Liver (tissue), 3 donors: ENCODE results near the gene SLIT2.

Experiments
- GABPA ChIP-seq, 2 donors: IDR thresholded peaks in 1 of 2; conservative IDR thresholded peaks in 1 of 2; 2 replicates each; pipeline ENCODE4 v1.6.1; 2016; ENCODE audit warnings: antibody characterized with exemption in 2 of 2, mild to moderate bottlenecking in 1 of 2, moderate library complexity in 1 of 2
- HNF4G ChIP-seq: IDR thresholded peaks from 2 replicates; pipeline ENCODE4 v1.6.1; 2016; ENCODE audit warnings: antibody characterized with exemption
- RAD21 ChIP-seq, 2 donors: IDR thresholded peaks; 2 replicates each; pipeline ENCODE4 v1.6.1; 2016; ENCODE audit warnings: antibody characterized with exemption in 2 of 2, mild to moderate bottlenecking in 2 of 2
- RXRA ChIP-seq, 2 donors: IDR thresholded peaks; 2 replicates each; pipeline ENCODE4 v1.6.1; 2017 to 2018; ENCODE audit warnings: antibody characterized with exemption in 2 of 2, mild to moderate bottlenecking in 1 of 2
- TF ChIP-seq, protein P1 (sequence below): fragments of 150-350 bp; IDR thresholded peaks from 2 replicates; pipeline ENCODE4 v1.5.1; 2017; ENCODE audit warnings: improper control_type of control experiment, low read depth, low read length; ENCODE audit not compliant: missing input control
- TF ChIP-seq, protein P2 (sequence below): IDR thresholded peaks from 2 replicates; pipeline ENCODE4 v1.6.1; 2016; ENCODE audit warnings: antibody characterized with exemption
- TF ChIP-seq, protein P3 (sequence below): IDR thresholded peaks from 2 replicates; pipeline ENCODE4 v1.6.1; 2016; ENCODE audit warnings: antibody characterized with exemption
- donor health status: healthy.
- donor health status: healthy.

DNA sequence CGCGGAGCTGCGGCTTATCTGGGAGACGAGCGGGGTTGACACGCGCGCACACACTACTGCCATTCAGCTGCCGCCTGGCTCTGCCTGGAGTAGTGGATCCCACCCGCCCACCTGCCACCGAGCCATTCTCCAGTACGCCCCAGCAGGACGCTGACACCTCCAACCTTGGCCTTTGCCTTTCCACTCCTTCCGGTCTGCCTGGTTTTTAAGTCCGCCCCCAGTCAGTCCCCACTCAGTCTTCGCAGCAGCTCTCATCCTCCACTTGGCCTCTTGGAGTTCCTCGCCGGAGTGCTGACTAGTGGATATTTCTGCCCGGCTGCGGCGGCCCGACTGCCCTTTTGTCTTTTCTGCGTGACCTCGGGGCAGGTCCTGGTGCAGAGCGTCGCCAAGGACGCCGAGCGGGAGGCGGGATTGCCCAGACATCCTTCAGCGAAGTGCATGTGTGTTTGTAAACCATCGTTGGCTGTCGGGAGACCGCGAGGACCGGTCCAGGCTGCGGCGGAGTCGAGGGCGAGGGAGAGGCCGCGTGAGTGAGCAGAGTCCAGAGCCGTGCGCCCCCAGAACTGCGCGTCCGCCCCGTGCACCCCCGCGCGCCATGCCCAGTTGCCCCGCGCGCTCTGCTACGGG, 1.1 kb downstream of the SLIT2 start:
- TF ChIP-seq, protein P1, sequence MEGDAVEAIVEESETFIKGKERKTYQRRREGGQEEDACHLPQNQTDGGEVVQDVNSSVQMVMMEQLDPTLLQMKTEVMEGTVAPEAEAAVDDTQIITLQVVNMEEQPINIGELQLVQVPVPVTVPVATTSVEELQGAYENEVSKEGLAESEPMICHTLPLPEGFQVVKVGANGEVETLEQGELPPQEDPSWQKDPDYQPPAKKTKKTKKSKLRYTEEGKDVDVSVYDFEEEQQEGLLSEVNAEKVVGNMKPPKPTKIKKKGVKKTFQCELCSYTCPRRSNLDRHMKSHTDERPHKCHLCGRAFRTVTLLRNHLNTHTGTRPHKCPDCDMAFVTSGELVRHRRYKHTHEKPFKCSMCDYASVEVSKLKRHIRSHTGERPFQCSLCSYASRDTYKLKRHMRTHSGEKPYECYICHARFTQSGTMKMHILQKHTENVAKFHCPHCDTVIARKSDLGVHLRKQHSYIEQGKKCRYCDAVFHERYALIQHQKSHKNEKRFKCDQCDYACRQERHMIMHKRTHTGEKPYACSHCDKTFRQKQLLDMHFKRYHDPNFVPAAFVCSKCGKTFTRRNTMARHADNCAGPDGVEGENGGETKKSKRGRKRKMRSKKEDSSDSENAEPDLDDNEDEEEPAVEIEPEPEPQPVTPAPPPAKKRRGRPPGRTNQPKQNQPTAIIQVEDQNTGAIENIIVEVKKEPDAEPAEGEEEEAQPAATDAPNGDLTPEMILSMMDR: no peak
- TF ChIP-seq GABPA (IDR thresholded peaks at IDR 0.05 in 1 of 2, conservative IDR thresholded peaks at IDR 0.05 in 1 of 2) (no peak), RAD21 (IDR thresholded peaks at IDR 0.05) (no peak), RXRA (IDR thresholded peaks at IDR 0.05) (no peak), HNF4G (no peak)
- TF ChIP-seq, protein P2, sequence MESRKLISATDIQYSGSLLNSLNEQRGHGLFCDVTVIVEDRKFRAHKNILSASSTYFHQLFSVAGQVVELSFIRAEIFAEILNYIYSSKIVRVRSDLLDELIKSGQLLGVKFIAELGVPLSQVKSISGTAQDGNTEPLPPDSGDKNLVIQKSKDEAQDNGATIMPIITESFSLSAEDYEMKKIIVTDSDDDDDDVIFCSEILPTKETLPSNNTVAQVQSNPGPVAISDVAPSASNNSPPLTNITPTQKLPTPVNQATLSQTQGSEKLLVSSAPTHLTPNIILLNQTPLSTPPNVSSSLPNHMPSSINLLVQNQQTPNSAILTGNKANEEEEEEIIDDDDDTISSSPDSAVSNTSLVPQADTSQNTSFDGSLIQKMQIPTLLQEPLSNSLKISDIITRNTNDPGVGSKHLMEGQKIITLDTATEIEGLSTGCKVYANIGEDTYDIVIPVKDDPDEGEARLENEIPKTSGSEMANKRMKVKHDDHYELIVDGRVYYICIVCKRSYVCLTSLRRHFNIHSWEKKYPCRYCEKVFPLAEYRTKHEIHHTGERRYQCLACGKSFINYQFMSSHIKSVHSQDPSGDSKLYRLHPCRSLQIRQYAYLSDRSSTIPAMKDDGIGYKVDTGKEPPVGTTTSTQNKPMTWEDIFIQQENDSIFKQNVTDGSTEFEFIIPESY: no peak
- TF ChIP-seq, protein P3, sequence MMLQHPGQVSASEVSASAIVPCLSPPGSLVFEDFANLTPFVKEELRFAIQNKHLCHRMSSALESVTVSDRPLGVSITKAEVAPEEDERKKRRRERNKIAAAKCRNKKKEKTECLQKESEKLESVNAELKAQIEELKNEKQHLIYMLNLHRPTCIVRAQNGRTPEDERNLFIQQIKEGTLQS: no peak
